HG03521 (cell line): ENCODE results near the gene TCEANC2.
"Not testable (repeated sequence)": the region's sequence is repeated elsewhere in the genome, so short reads cannot be mapped to it uniquely, and the experiment has no call there.

ENCODE experiments used
- ATAC-seq: cut with Tn5 transposase; IDR thresholded peaks from one replicate; pipeline ENCODE4 v1.9.1; 2021; ENCODE audit warnings: mild to moderate bottlenecking, moderate library complexity; ENCODE audit not compliant: unreplicated experiment

The TCEANC2 gene

DNA sequence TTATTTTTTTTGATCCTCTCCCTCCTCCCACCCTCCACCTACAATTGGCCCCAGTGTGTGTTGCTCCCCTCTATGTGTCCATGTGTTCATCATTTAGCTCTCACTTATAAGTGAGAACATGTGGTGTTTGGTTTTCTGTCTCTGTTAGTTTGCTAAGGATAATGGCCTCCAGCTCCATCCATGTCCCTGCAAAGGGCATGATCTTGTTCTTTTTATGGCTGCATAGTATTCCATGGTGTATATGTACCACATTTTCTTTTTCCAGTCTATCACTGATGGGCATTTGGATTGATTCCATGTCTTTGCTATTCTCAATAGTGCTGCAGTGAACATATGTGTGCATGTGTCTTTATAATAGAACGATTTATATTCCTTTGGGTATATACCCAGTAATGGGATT, 28.6 kb upstream of the TCEANC2 start:
- not testable (repeated sequence) for ATAC-seq

DNA sequence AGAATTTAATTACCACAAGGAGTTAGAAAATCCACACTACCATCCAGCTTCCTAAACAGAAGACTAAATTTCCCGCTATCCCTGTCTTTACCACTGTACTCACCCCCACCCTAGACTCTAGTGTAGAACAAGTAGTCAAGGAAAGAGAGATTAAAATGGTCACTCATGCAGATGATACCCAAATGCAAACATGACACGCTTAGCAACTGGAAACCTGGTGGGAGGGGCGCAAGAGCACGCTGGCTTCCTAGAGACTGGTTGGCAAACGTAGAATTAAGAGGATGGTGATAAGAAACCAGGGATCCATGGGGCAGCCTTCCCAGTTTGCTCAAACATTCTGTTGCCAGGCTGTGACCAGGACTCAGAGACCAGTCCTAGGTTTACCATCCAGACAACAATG, 25.6 kb upstream of the TCEANC2 start:
- no peak for ATAC-seq

DNA sequence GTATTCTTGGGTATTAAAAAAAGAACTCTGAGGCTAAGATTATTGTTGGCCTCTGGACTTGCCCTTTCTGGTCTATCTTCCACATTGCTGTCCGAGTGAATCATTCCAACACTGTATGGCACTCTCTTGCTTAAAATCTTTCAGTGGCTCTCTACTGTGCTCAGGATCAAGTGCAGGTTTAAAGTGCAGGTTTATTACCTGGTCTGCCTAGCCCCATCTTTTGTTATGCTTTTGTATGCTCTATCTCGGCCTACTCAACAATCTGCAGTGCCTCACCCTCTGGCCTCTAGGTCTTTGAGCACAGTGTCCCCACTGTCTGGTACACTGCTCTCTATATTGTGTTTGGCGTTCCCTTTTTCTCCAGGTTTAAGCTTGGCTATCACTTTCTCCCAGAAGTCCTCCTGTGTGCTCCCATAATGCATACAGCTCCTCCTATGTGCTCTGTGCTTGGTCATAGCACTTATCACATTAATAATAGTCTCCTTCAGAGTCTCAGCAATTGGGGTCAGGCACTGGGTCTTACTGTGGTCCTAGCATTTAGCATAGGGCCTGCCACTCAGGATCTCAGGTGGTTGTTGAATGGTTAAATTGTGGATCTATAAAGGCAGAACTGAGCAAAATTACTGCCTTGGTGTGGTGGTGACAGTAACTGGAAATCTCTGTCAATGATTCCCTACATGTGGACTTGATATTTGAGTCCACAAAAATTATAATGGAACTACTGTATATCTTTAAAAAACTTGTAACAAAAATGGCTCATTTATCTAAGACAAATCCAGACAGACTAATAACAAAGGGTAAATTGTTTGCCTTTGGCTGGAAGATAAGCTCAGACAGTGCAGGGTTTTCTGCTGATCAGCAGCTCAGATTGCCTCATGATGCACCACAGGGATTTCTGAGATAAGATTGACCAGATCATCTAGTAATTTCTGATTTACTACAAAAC, 24.8 kb upstream of the TCEANC2 start:
- ATAC-seq, result no peak

DNA sequence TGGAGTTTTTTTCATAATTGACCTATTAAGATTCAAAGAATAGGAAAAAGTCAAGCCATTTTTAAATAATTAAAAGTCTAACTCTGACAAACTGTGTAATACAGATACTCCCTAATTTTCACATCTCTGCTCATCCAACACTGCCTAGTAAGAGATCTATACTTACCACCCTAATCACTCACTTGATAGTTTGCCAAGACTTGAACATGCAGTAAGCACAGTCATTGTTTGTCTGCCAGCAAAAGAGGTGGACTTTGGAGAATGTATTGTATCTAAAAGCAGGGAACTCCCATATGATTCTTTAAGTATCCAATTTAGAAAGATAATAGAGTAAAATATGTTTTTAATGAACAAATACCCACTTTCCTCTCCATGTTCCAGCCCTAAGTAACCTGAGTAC, 15.9 kb upstream of the TCEANC2 start:
- no peak for ATAC-seq

DNA sequence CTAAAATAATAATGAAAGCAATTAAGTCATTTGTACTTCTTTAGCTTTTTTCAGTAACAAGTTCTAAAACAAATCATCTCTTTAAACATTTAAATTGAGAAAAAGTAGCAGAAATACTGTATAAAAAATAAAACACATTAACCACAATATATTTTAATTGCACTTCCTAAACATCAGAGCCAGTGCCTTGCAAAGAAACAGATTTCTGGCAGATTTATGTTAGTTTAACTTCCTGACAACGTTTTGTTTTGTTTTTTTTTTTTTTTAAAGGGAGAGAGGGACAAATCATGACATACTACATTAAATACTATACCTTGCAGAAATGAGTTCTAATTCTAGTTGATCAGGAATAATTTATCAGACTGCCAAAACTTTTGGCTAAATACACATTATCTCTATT, 11.6 kb upstream of the TCEANC2 start:
- ATAC-seq, result no peak

DNA sequence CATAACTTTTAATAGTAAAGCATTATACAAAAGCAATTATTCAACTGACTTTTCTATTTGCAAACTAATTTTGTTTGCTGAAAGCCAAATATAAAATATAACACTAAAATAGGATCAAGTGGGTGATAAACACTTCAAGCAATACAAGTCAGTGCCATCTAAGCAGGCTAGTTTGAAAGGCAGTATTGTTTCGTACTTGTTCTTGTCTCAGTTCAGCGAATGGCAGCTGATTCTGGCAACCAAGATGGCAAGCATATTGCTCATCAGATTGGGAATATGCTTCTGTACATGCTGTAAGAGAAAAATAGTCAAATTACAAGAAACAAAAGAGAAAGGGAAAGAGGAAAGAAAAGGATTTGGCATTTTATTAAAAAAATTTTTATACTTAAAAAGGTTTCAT, 7.9 kb upstream of the TCEANC2 start:
- no peak for ATAC-seq

DNA sequence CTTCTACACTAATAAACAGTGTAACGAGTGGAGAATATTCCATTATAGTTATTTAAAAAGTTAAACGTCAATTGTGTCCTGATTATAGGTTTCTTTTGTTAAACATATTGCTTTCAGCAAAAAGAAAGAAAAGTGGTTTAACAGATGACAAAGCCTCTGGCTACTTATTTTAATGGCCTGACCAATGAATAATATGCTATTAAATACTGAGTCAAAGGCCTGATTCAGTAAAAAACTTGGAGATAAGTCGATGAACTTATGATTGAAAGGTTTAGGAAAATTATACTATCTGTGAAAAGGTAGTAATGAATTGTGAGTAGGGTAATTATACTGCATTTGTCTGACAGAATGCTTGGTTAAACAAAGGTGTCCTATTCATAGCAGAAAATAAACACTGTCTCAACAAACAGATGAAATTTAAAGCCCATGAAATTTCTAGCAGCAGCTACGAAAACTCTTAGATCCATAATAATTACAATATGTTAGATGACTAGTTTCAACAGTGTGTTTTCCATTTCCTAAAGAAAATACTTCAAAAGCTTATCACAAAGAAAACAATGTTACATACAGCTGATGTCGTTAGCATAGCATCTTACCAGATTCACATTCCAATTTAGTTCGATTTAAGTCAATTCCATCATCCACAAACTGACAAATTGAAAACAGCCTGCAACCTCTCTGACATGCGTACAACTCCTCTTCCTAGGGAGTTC, 6.6 kb upstream of the TCEANC2 start:
- no peak for ATAC-seq

DNA sequence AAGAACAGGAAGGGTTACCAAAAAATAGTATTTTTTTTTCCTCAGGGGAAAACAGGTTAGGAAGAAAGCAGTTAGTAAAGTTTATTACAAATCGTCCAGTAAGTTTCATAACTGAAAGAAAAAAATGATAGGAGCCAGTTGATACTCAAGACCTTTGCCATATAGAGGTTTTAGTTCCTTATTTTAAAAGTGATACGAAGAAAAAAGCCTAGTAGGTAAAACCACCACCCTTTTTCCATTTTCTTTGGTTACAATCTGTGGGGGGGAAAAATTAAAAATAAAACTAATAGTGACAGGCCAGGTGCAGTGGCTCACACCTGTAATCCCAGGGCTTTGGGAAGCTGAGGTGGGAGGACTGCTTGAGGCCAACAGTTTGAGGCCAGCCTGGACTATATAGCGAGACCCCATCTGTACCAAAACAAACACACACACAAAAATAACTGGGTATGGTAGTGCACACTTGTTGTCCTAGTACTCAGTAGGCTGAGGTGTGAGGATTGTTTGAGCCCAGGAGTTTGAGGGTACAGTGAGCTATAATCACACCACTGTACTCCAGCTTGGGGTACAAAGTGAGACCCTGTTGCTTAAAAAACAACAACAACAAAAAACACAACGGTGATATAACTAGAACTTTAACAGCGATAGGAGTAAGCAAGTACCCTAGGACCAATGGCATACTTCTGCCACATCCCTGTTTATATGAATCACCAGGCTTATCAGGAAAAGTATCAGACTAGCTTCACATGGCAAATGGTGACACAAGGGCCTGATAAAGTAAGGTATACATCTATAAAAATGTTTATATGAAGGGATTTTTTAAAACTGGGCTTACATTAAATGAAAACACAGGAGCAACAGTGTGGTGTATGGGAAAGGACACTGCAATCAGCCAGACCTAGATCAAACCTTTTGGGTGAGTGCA, 5.8 kb upstream of the TCEANC2 start:
- ATAC-seq, result no peak

DNA sequence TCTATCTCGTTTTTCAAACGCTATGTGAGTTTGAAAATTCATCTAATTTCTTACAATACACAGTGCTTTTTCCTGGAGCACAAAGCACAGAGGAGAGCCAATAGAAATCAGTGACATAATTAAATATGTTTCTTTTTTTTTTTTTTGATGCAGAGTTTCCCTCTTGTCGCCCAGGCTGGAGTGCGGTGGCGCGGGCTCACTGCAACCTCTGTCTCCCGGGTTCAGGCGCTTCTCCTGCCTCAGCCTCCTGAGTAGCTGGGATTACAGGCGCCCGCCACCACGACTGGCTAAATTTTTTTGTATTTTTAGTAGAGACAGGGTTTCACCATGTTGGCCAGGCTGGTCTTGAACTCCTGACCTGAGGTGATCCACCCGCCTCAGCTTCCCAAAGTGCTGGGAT, 3.0 kb upstream of the TCEANC2 start:
- ATAC-seq, result not testable (repeated sequence)

DNA sequence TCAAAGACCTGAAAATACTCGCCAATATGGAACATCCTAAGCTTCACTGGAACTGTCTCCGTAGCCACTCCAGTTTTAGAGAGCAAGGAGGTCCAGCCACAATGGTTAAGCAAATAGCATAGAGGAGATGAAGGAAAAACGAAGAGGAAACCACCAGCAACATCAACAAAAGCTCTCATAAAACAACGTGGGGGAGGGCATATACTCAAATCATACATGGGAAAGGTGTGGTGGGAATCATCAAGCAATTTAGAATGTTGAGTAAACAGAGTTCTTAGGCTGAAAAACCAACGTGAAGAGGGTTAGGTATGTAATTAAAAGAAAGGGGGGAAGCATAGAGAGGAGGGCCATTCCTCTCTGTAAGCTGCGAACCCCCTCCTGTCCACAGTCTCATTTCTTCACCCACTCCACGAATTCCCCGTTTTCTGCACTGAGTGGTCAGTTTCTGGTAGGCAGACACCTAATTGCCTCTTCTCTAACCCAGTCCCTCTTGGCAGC, 1.4 kb upstream of the TCEANC2 start:
- no peak for ATAC-seq

DNA sequence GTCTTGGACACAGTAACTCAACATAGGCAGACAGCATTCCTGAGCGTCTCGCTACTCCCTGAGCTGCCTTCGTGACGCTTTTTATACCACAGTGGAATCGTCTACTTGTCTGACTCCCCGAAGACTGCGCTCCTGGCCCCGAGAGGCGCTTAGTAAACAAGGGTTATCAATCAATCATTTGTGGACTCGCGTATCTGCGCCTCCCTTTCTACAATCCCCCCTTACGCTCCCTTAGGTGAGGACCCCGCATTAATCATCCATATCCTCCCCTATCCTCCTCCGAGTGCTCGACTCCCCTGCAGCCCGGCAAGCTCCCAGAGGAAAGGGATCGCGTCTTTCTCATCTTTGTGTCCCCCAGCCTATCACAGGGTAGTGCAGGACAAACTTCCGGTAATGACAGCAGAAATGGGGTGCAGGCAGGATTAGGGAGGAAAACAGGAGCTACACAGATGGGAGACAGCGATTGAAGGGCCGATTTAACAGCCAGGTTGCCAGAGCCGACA, 926 bp upstream of the TCEANC2 start:
- ATAC-seq, result peak; percentile 11

DNA sequence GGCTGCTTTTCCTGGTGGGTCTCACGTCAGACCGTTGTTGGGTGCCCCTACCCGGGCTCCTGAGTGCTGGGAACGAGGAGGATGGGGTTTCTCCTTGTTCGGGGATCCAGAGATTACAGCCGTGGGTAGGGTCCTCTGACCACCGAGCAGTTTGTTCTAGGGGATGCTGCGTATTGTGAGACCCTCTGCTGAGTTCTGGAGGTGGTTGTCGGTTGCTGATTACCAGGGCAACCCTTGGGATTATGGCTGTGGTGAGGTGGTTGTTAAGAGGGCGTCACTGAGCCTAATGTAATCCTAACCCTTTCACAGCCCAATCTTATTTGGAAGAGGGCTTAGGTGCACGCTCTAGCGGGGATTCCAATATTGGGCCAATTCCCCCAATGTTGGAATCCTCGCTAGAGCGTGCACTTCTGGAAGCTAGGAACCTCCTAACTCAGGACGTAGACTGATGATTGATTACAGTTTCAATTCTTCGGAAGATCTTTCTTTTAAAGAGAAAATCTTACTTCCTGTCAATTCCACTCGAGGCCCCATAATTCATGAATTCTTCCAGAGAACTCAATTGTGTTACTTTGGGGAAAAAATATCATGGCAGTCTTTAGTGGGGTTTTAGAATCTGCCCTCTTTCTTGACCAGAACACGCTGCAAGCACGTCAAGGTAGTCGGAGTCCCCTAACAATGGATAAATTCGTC, 483 bp downstream of the TCEANC2 start:
- no peak for ATAC-seq

DNA sequence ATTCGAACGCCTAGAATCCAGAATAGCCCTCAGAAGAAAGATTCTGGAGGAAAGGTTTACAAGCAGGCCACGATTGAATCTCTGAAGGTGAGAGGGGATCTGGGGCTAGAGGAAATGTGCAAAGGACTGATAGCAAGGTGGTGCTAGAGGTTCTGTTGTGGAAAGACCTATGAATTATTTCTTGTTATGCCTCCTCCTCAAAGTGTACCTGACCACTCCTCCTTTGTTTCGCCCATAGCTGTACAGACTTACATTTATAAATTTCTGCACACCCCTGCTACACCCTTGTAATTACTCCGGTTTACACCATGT, 986 bp downstream of the TCEANC2 start:
- ATAC-seq, result no peak

DNA sequence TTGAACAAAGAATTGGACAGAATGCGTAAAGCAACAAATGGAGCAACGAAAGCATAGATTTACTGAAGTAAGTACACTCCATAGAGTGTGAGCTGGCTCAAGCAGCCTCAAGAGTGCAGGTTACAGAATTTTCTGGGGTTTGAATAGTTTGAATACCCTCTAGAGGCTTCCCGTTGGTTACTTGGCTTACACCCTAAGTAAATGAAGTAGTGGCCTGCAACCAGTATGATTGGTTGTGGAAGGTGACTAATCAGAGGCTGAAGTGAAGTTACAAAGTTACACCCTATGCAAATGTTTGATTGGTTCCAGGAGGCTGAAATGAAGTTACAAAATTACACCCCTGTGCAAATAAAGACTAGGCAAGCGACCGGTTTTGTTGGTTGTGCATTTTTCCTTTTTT, 10.9 kb downstream of the TCEANC2 start:
- ATAC-seq, result no peak

DNA sequence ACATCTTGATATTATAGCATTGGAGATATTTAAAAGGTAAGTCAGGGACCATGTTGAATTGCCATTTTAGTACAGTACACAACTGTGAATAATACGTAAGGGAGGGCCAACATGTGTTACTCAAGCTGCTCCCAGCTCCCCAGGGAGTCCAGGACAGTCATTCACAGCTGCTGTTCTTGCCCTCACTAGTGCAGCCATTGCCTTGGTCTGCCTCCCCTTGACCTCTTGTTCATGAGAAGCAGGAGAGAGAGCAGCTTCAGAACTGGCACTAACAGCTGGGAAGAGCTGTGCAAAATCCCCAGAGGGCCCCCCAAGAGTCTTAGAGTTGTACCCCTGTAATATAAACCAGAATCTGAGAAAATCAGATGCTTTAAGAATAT, 16.4 kb downstream of the TCEANC2 start:
- ATAC-seq, result no peak

DNA sequence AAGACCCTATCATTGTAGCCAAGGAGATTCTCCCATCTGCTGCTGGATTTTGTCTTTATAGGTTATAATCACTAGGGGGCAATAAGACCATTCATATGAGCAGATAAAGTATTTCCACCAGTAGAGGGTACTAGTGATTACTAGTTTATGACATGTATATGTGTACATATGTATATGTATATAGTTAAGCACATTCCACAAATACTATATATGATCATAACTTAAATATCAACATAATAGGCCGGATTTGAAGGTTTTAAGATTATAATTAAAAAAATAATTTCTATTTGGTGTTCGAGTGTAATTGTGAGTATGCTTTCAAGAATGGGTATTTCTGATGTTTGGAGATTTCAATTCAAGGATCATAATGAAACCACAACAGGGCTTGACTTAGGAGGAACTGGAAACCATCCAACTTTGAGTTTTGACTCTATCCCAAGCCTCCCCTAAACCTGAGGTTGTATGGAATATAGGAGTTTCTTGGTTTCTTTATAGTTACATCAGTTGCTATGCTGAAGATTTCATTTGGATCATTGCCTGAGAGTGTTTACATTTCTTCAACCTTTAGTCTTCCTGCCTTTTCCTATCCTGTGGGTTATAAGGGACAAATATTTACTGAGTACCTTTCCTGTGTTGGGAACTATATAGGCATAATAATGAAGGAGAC, 16.9 kb downstream of the TCEANC2 start:
- no peak for ATAC-seq

DNA sequence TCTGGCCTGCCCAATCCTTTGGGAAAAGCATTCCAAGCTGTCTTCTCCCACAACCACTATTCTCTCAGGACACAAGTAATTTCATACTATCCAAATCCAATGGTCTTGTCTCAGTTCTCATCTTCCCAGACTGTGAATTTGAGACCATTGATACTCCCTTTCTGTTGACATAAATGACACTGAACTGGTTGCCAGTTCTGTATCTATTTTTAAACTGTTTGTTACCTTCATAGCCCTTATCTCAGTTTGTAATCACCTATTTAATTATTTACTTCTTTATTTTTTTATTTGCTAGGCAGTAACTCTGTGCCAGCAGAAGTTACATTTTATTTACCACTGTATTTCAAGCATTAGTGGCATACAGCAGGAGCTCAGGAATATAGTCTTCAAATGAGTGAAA, 24.0 kb downstream of the TCEANC2 start:
- no peak for ATAC-seq

DNA sequence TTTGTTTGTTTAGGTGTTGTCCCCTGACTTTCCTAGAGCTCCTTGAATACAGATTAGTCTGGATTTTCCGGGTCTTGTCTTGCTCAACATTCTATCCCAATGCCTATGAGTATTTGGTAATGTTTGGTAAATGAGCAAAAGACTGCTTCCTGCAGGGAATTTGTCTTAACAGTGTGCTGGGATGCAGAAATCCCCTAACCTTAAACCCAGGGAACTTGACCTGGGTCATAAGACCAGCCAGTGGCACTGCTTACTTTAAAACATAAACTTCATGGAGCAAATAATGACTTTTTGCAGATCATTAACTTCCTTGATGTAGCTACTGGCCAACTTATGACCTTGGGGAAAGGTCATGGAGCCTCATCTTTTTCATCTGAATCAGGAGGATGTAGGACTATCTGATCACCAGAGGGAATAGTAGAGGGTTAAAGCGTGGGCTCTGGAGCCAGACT, 27.2 kb downstream of the TCEANC2 start:
- no peak for ATAC-seq

DNA sequence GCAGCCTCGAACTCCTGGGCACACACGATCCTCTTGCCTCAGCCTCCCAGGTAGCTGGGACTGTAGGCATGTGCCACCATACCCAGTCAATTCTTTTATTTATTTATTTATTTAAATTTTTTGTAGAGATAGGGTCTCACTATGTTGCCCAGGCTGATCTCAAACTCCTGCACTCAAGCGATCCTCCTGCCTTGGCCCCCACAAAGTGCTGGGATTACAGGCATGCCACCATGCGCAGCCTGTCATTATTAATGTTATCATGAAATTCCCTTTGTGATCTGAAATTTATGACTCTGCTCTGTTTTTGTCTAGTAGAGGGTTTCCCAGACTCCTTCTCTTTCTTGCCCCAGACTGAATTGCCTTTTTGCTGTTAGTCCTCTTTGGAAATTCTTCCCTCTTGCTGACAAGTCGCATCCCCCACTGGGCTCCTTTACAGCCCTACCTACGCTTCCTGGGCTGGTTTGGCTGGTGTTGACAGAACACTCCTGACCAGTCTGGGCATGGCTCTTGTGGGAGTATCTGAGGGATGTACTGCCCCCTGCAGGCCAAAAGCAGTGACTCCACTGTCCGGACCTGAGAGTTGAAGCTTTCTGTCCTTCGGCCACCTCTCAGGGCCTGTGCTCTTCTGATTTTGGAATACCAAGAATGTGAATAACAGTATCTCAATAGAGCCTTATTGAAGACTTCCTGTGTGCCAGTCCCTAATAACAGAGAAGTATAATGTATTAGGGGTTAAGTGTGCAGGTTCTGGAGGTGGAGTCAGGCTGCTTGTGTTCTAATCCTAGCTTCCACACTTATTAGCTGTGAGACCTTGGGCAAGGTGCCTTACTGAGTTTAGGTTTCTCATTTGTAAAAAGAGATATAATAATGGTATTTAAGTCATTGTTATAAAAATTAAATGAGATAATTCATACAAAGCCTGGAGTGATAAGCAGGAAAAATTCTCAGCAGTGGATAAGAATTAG, 28.2 kb downstream of the TCEANC2 start:
- no peak for ATAC-seq
